Hepatocyte (in vitro differentiated cells): Measurements from ENCODE around the gene TRA2B. TPM values are rescaled to one million over a fixed set of nuclear protein-coding genes. Genes with fewer than 3 reads are reported as not detected.

ENCODE experiments used
- DNase-seq: peaks from one replicate; pipeline ENCODE4 v3.0.0-alpha.2; 2016; ENCODE audit warnings: low spot score
- H2AFZ ChIP-seq: fragments of 200-600 bp; sonication (generic); 2 replicates; pipeline ENCODE4 v1.6.0; 2016; ENCODE audit warnings: antibody characterized with exemption, mild to moderate bottlenecking
- H3K27ac ChIP-seq: fragments of 200-600 bp; sonication (generic); 2 replicates; pipeline ENCODE4 v1.5.1; 2016; ENCODE audit warnings: mild to moderate bottlenecking
- H3K27me3 ChIP-seq: fragments of 200-600 bp; sonication (generic); 2 replicates; pipeline ENCODE4 v1.6.1; 2016
- H3K36me3 ChIP-seq: fragments of 200-600 bp; sonication (generic); replicated peaks from 2 replicates; pipeline ENCODE4 v1.5.1; 2016; ENCODE audit warnings: low read depth; ENCODE audit not compliant: insufficient read depth
- H3K4me1 ChIP-seq: fragments of 200-600 bp; sonication (generic); 2 replicates; pipeline ENCODE4 v1.5.1; 2016; ENCODE audit warnings: mild to moderate bottlenecking, moderate library complexity; ENCODE audit not compliant: insufficient read depth
- H3K4me2 ChIP-seq: fragments of 200-600 bp; sonication (generic); 2 replicates; pipeline ENCODE4 v1.6.0; 2016
- H3K4me3 ChIP-seq: fragments of 200-600 bp; sonication (generic); 2 replicates; pipeline ENCODE4 v1.5.1; 2016; ENCODE audit warnings: mild to moderate bottlenecking
- H3K79me2 ChIP-seq: fragments of 200-600 bp; sonication (generic); 2 replicates; pipeline ENCODE4 v1.6.0; 2017; ENCODE audit warnings: mild to moderate bottlenecking
- H3K9me2 ChIP-seq: fragments of 200-600 bp; sonication (generic); replicated peaks from 2 replicates; pipeline ENCODE4 v1.6.0; 2017; ENCODE audit warnings: mild to moderate bottlenecking; ENCODE audit not compliant: insufficient read depth
- H3K9me3 ChIP-seq: fragments of 200-600 bp; sonication (generic); 2 replicates; pipeline ENCODE4 v1.5.1; 2016; ENCODE audit warnings: low read depth, mild to moderate bottlenecking
- H4K20me1 ChIP-seq: fragments of 200-600 bp; sonication (generic); 2 replicates; pipeline ENCODE4 v1.6.0; 2016; ENCODE audit warnings: mild to moderate bottlenecking; ENCODE audit not compliant: insufficient read depth, poor library complexity, severe bottlenecking
- CTCF ChIP-seq: fragments of 200-600 bp; sonication (generic); IDR thresholded peaks from 2 replicates; pipeline ENCODE4 v1.5.1; 2016; ENCODE audit warnings: antibody characterized with exemption, mild to moderate bottlenecking; ENCODE audit not compliant: poor library complexity
- EZH2 ChIP-seq: fragments of 200-600 bp; sonication (generic); IDR thresholded peaks from 2 replicates; pipeline ENCODE4 v1.6.1; 2016; ENCODE audit warnings: antibody characterized with exemption, mild to moderate bottlenecking, borderline replicate concordance
- EZH2phosphoT487 ChIP-seq: fragments of 200-600 bp; sonication (generic); IDR thresholded peaks from one replicate; pipeline ENCODE4 v1.6.1; 2018; ENCODE audit warnings: antibody characterized with exemption, mild to moderate bottlenecking, low read depth, moderate library complexity; ENCODE audit not compliant: unreplicated experiment, severe bottlenecking
- WGBS: methylation state at CpG from one replicate; pipeline ENCODE4 v1.1.6; 2016; ENCODE audit warnings: low lambda C conversion rate; ENCODE audit errors: missing lambda C conversion rate; 5-methylcytosine and 5-hydroxymethylcytosine counted together
- polyA plus RNA-seq: library from polyadenylated mRNA; unstranded; fragments of >200 nt; fragmentation: Nextera tagmentation; extraction: Ambion mirVana; gene quantifications from 2 replicates; pipeline ENCODE4 v1.2.1, GENCODE V29; 2016
- total RNA-seq: library from RNA; depleted of rRNA; stranded (reverse); fragments of >200 nt; gene quantifications from 2 replicates; pipeline ENCODE4 v1.2.3, GENCODE V29; 2014

The TRA2B gene
- total RNA-seq: 129 and 135 TPM in 2 replicates
- polyA plus RNA-seq: 93.6 and 113 TPM in 2 replicates

GRCh38 chr3:185937689-185938374 lies at the start of gene TRA2B:
Gene TRA2B, minus strand, starts transcription at chr3:185938014. Its CDS starts 154 bp downstream, at chr3:185937860.
- Histone ChIP-seq H3K9me2 (no peaks in the 10 kb centered on the region), H2AFZ (peak within 1 kb of the TSS; percentile 42), H3K4me1 (peaks cover 18% of the 10 kb centered on the region), H3K9me3 (no peaks in the 10 kb centered on the region), H3K27ac (peak within 1 kb of the TSS; percentile 100), H4K20me1 (peaks cover 43% of the 10 kb centered on the region), H3K27me3 (no peaks in the 10 kb centered on the region), H3K79me2 (peaks cover 49% of the 10 kb centered on the region), H3K4me2 (peak within 1 kb of the TSS; percentile 93), H3K4me3 (peak within 1 kb of the TSS; percentile 92), H3K36me3 (no peaks in the 10 kb centered on the region)
- TF ChIP-seq EZH2phosphoT487 (no peak), CTCF (peak; percentile 43)
- peak; percentile 99 for DNase-seq
- whole genome bisulfite sequencing: 2% methylated on average over 47 of the region's 55 CpGs

- Histone ChIP-seq H2AFZ (no peak overlapping the region), H3K9me2 (no peaks in the 10 kb centered on the region), H3K27ac (no peak overlapping the region), H3K27me3 (no peaks in the 10 kb centered on the region), H4K20me1 (no peaks in the 10 kb centered on the region), H3K79me2 (no peaks in the 10 kb centered on the region), H3K4me2 (no peak overlapping the region), H3K36me3 (no peaks in the 10 kb centered on the region), H3K9me3 (no peaks in the 10 kb centered on the region), H3K4me3 (no peak overlapping the region), H3K4me1 (no peaks in the 10 kb centered on the region)
- 94% methylated on average over 23 of the region's 23 CpGs for WGBS
- no peak for TF ChIP-seq EZH2phosphoT487
- TF ChIP-seq EZH2: no peak
- DNase-seq: no peak
These were observed 48.5 kb upstream of the TRA2B start for GRCh38 chr3:185986198-185986777.

- H2AFZ ChIP-seq: no peak overlapping the region
- 67% methylated on average over 3 of the region's 3 CpGs for WGBS
- no peak overlapping the region for H3K27ac ChIP-seq
- H4K20me1 ChIP-seq: no peaks in the 10 kb centered on the region
- no peaks in the 10 kb centered on the region for H3K9me2 ChIP-seq
- DNase-seq: no peak
- no peaks in the 10 kb centered on the region for H3K79me2 ChIP-seq
- no peak overlapping the region for H3K4me3 ChIP-seq
- no peaks in the 10 kb centered on the region for H3K9me3 ChIP-seq
- no peaks in the 10 kb centered on the region for H3K36me3 ChIP-seq
- no peaks in the 10 kb centered on the region for H3K4me1 ChIP-seq
- no peak overlapping the region for H3K4me2 ChIP-seq
- no peak for TF ChIP-seq EZH2phosphoT487
- TF ChIP-seq CTCF: no peak
- no peak for TF ChIP-seq EZH2
- H3K27me3 ChIP-seq: no peaks in the 10 kb centered on the region
These were observed 46.4 kb upstream of the TRA2B start for GRCh38 chr3:185984203-185984602.

- H3K9me3 ChIP-seq: no peaks in the 10 kb centered on the region
- no peaks in the 10 kb centered on the region for H3K79me2 ChIP-seq
- no peaks in the 10 kb centered on the region for H4K20me1 ChIP-seq
- no peak overlapping the region for H3K4me3 ChIP-seq
- H2AFZ ChIP-seq: no peak overlapping the region
- TF ChIP-seq CTCF (peak; percentile 89), EZH2 (no peak)
- no peak overlapping the region for H3K27ac ChIP-seq
- H3K9me2 ChIP-seq: no peaks in the 10 kb centered on the region
- H3K27me3 ChIP-seq: no peaks in the 10 kb centered on the region
- no peaks in the 10 kb centered on the region for H3K36me3 ChIP-seq
- H3K4me2 ChIP-seq: peak overlapping the region; percentile 56
- no peaks in the 10 kb centered on the region for H3K4me1 ChIP-seq
- peak; percentile 87 for DNase-seq
- WGBS: 20% methylated on average over 23 of the region's 23 CpGs
These were observed 45.8 kb upstream of the TRA2B start for GRCh38 chr3:185983495-185984141.
